Fibroblast of mammary gland (primary cell): ENCODE measurements around the gene DENND6A.
"Not testable (repeated sequence)": the region's sequence is repeated elsewhere in the genome, so short reads cannot be mapped to it uniquely, and the experiment has no call there.

ENCODE experiments used
- DNase-seq: peaks from one replicate; pipeline ENCODE4 v3.0.0-alpha.2; 2010; ENCODE audit warnings: low read depth
- H3K4me3 ChIP-seq: 2 replicates; pipeline ENCODE4 v1.5.1; 2011; ENCODE audit warnings: low read depth, mild to moderate bottlenecking, low read length, moderate library complexity; ENCODE audit not compliant: control insufficient read depth
- CTCF ChIP-seq: conservative IDR thresholded peaks from 2 replicates; pipeline ENCODE4 v1.5.1; 2011; ENCODE audit warnings: low read depth, low read length, inconsistent platforms; ENCODE audit not compliant: control insufficient read depth, insufficient read depth

Gene DENND6A

GRCh38 chr3:57700737-57701136, 7.9 kb upstream of the DENND6A start:
- no peak for DNase-seq
- TF ChIP-seq CTCF: no peak
- H3K4me3 ChIP-seq: no peak overlapping the region

GRCh38 chr3:57699591-57699990, 6.7 kb upstream of the DENND6A start:
- TF ChIP-seq CTCF: no peak
- H3K4me3 ChIP-seq: no peak overlapping the region
- DNase-seq: no peak

GRCh38 chr3:57696801-57697321, 4.0 kb upstream of the DENND6A start:
- no peak for TF ChIP-seq CTCF
- peak; percentile 61 for DNase-seq
- H3K4me3 ChIP-seq: no peak overlapping the region

DNA sequence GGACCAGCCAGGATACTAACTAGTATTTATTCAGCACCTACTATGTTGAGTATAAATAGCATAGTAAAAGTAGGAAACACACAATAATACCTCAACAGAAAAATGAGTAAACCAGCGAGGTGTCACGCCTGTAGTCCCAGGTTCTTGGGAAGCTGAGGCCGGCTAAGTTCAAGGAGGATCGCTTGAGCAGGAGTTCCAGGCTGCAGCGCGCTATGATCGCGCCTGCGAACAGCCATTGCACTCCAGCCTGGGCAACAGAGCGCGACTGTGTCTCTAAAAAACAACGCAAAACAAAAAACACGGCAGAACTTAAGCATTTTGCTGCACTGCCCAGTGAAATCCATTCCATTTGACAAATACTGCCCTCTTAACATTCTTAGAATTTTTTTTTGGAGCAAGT, 1.3 kb upstream of the DENND6A start:
- no peak for TF ChIP-seq CTCF
- DNase-seq: no peak
- no peak overlapping the region for H3K4me3 ChIP-seq

DNA sequence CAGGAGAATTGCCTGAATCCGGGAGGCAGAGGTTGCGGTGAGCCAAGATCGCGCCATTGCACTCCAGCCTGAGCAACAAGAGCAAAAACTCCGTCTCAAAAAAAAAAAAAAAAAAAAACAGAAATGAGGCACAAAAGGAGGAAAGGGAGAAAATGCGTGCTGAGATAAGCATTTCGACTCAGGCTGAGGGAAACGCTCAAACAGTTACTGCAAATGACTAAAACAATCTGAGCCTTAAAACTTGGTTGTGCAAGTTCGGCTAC, 813 bp downstream of the DENND6A start:
- H3K4me3 ChIP-seq: peak overlapping the region; percentile 57
- not testable (repeated sequence) for DNase-seq

DNA sequence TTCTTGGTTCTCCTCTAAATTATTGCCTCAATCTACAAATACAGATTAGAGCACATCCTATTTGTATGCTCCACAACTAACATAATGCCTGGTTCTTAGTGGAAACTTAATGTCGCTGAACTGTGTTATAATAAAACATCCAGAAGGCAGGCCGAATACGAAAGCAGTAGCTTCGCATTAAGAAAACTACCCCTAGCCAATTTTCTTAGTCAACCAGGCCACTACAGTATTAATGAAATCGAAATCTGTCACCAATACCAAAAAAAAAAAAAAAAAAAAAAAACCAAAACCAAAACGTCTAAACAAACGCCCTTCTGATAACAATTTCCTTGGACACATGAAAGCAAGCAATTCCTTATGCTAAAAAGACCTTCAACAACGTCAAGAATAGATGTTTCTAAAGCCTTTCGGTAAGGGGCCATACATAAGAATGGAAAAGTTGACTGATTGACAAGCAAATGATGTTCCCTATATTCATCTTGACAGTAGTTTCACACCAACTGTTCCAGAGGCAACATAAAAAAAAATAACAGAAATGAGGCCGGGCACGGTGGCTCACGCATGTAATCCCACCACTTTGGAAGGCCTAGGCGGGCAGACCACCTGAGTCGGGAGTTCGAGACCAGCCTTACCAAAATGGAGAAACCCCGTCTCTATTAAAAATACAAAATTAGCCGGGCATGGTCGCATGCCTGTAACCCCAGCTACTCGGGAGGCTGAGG, 1.3 kb downstream of the DENND6A start:
- DNase-seq: peak; percentile 13
- no peak for TF ChIP-seq CTCF
- H3K4me3 ChIP-seq: peak overlapping the region; percentile 57

DNA sequence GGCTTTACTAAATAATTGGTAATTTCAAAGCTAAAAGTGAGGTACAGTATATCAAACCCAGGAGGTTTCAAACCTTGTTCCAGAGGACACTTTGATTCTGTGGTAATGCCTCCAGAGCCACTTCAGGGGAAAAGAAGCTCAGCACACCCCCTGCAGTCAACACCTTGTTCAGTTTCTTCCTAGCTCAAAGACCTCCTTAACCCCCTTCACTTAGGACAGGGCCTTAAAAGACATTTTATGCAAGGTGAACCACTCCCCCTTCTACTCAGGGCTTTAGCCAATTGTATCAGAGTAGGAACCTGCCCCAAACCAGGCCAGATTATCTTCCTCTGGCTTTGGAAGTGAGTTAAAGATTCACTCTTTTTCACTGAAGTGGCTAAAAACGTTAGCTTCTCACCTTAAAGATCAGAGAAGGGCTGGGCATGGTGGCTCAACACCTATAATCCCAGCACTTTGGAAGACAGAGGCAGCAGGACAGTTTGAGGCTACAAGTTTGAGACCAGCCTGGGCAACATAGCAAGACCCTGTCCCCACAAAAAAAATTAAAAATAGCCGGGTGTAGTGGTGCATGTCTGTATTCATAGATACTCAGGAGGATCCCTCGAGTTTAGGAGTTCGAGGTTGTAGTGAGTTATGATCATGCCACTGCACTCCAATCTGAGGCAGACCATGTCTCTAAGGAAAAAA, 3.4 kb downstream of the DENND6A start:
- no peak for DNase-seq
- no peak overlapping the region for H3K4me3 ChIP-seq
- TF ChIP-seq CTCF: no peak
